WTC11 (cell line): Measurements from ENCODE around the gene DEDD2. TPM values are rescaled to one million over a fixed set of nuclear protein-coding genes. Genes with fewer than 3 reads are reported as not detected.

Experiments
- ATAC-seq: fragments of 200-7000 bp; cut with Tn5 transposase; 2 replicates; pipeline ENCODE4 v1.10.0; 2021; ENCODE audit warnings: mild to moderate bottlenecking, moderate library complexity
- CTCF ChIA-PET: fragments of 300-600 bp; sonication (Branson Sonifier 250); formaldehyde crosslinking; loops from one replicate; lab custom pipeline; 2021; ENCODE audit warnings: antibody characterized with exemption; lab: Charles Lee
- POLR2A ChIA-PET: fragments of 350-600 bp; sonication (Branson Sonifier 250); formaldehyde crosslinking; loops from one replicate; lab custom pipeline; 2021; ENCODE audit warnings: antibody characterized with exemption; lab: Charles Lee
- DNase-seq: peaks from one replicate; pipeline ENCODE4 v3.0.0; 2021; ENCODE audit warnings: low spot score
- H3K27ac Mint-ChIP-seq: 2 replicates; pipeline ENCODE4 v1.8.0; 2021; ENCODE audit warnings: mixed read lengths
- H3K27me3 Mint-ChIP-seq: 2 replicates; pipeline ENCODE4 v1.8.0; 2021; ENCODE audit warnings: low read depth, mild to moderate bottlenecking, moderate library complexity, mixed read lengths
- H3K36me3 Mint-ChIP-seq: 2 replicates; pipeline ENCODE4 v1.8.0; 2021; ENCODE audit warnings: mixed read lengths
- H3K4me1 Mint-ChIP-seq: 2 replicates; pipeline ENCODE4 v1.8.0; 2022; ENCODE audit warnings: mixed read lengths
- H3K4me3 Mint-ChIP-seq: 2 replicates; pipeline ENCODE4 v1.8.0; 2021; ENCODE audit warnings: mild to moderate bottlenecking, moderate library complexity, mixed read lengths
- H3K9me3 Mint-ChIP-seq: 2 replicates; pipeline ENCODE4 v1.8.0; 2021; ENCODE audit warnings: mixed read lengths
- AFF4 ChIP-seq: sonication (generic); formaldehyde crosslinking; IDR thresholded peaks from 2 replicates; pipeline ENCODE4 v1.8.1; 2023; ENCODE audit warnings: mild to moderate bottlenecking, missing genetic modification reagents, borderline replicate concordance
- ATF6 ChIP-seq: sonication (generic); formaldehyde crosslinking; IDR thresholded peaks from 2 replicates; pipeline ENCODE4 v1.8.1; 2023; ENCODE audit warnings: mild to moderate bottlenecking, missing genetic modification reagents
- CREM ChIP-seq: sonication (generic); formaldehyde crosslinking; IDR thresholded peaks from 2 replicates; pipeline ENCODE4 v1.8.1; 2022; ENCODE audit warnings: mild to moderate bottlenecking, missing genetic modification reagents, moderate library complexity
- FOXJ3 ChIP-seq: sonication (generic); formaldehyde crosslinking; IDR thresholded peaks from 2 replicates; pipeline ENCODE4 v1.9.0; 2021; ENCODE audit warnings: missing genetic modification reagents, mild to moderate bottlenecking, borderline replicate concordance
- GRHL2 ChIP-seq: fragments of 250-450 bp; sonication (Bioruptor Pico); IDR thresholded peaks from 2 replicates; pipeline ENCODE4 v1.8.0; 2022; ENCODE audit warnings: mild to moderate bottlenecking, moderate library complexity; ENCODE audit not compliant: insufficient replicate concordance, severe bottlenecking
- GTF2I ChIP-seq: fragments of 250-450 bp; sonication (Bioruptor Pico); conservative IDR thresholded peaks from 2 replicates; pipeline ENCODE4 v1.4.0; 2021; ENCODE audit warnings: mild to moderate bottlenecking
- HMGA2 ChIP-seq: fragments of 250-450 bp; sonication (Bioruptor Pico); IDR thresholded peaks from 2 replicates; pipeline ENCODE4 v1.4.0; 2021; ENCODE audit warnings: mild to moderate bottlenecking, moderate library complexity
- HMGXB4 ChIP-seq: sonication (generic); formaldehyde crosslinking; IDR thresholded peaks from 2 replicates; pipeline ENCODE4 v1.8.1; 2023; ENCODE audit warnings: mild to moderate bottlenecking, moderate library complexity, missing genetic modification reagents
- KAT7 ChIP-seq: sonication (generic); formaldehyde crosslinking; IDR thresholded peaks from 2 replicates; pipeline ENCODE4 v1.8.1; 2023; ENCODE audit warnings: missing genetic modification reagents, mild to moderate bottlenecking, borderline replicate concordance
- OVOL2 ChIP-seq: fragments of 250-450 bp; sonication (Bioruptor Pico); IDR thresholded peaks from 2 replicates; pipeline ENCODE4 v1.9.0; 2021; ENCODE audit warnings: mild to moderate bottlenecking, borderline replicate concordance
- SOX15 ChIP-seq: fragments of 250-450 bp; sonication (Bioruptor Pico); IDR thresholded peaks from 2 replicates; pipeline ENCODE4 v1.9.0; 2021; ENCODE audit warnings: mild to moderate bottlenecking
- ZNF512 ChIP-seq: sonication (generic); formaldehyde crosslinking; IDR thresholded peaks from 2 replicates; pipeline ENCODE4 v1.8.1; 2022; ENCODE audit warnings: missing genetic modification reagents, borderline replicate concordance
- total RNA-seq: library from RNA; stranded (reverse); gene quantifications from 3 replicates; pipeline ENCODE4 v1.2.3, GENCODE V29; 2021

DEDD2 gene
- total RNA-seq, 1 experiment from 2014 or later: 37.7 TPM

GRCh38 chr19:42249769-42250168 lies 32.3 kb upstream of the DEDD2 start (continued):
- TF ChIP-seq ZNF512 (CRISPR knock-in tag) (no peak), AFF4 (CRISPR knock-in tag) (no peak), ATF6 (CRISPR knock-in tag) (no peak)
- TF ChIP-seq, all 79 proteins: peak for 0

GRCh38 chr19:42249149-42249750 lies 31.8 kb upstream of the DEDD2 start:
- Mint-ChIP-seq H3K27ac (no peak overlapping the region), H3K4me1 (peaks cover 47% of the 10 kb centered on the region), H3K4me3 (no peak overlapping the region), H3K36me3 (no peaks in the 10 kb centered on the region), H3K27me3 (no peaks in the 10 kb centered on the region), H3K9me3 (no peaks in the 10 kb centered on the region)
- no peak for DNase-seq
- ChIA-PET CTCF (interaction anchor here (1.0 to 7.8 kb wide), 3 partner anchors 30 to 46 kb away, joined by 3 to 239 read pairs (median 26); no protein-coding TSS in a partner anchor), POLR2A (interaction anchor here (1.1 kb wide), 1 partner anchor 30 kb away, joined by 3 read pairs; no protein-coding TSS in a partner anchor)
- no peak for ATAC-seq
- TF ChIP-seq OVOL2 (CRISPR knock-in tag) (no peak), HMGA2 (CRISPR knock-in tag) (no peak), GTF2I (CRISPR knock-in tag) (no peak), HMGXB4 (CRISPR knock-in tag) (no peak), CREM (CRISPR knock-in tag) (no peak), GRHL2 (CRISPR knock-in tag) (no peak), SOX15 (no peak)

- Mint-ChIP-seq H3K4me3 (no peak overlapping the region), H3K4me1 (peaks cover 48% of the 10 kb centered on the region), H3K27me3 (no peaks in the 10 kb centered on the region), H3K36me3 (no peaks in the 10 kb centered on the region), H3K27ac (no peak overlapping the region), H3K9me3 (no peaks in the 10 kb centered on the region)
- no peak for DNase-seq
- ChIA-PET POLR2A (no interaction called here), CTCF (interaction anchor here (0.6 to 7.8 kb wide), 5 partner anchors 14 to 47 kb away, joined by 3 to 239 read pairs (median 4); no protein-coding TSS in a partner anchor)
- ATAC-seq: no peak
- TF ChIP-seq KAT7 (CRISPR knock-in tag) (no peak), FOXJ3 (CRISPR knock-in tag) (no peak)
These were observed 31.0 kb upstream of the DEDD2 start for GRCh38 chr19:42248270-42249148.
